HG02571 (cell line): Measurements from ENCODE around the gene SLC5A11.
"Not testable (repeated sequence)": the region's sequence is repeated elsewhere in the genome, so short reads cannot be mapped to it uniquely, and the experiment has no call there.

ENCODE experiments used
- ATAC-seq: cut with Tn5 transposase; IDR thresholded peaks from one replicate; pipeline ENCODE4 v1.9.1; 2021; ENCODE audit warnings: mild to moderate bottlenecking, moderate library complexity; ENCODE audit not compliant: unreplicated experiment

Gene SLC5A11

DNA sequence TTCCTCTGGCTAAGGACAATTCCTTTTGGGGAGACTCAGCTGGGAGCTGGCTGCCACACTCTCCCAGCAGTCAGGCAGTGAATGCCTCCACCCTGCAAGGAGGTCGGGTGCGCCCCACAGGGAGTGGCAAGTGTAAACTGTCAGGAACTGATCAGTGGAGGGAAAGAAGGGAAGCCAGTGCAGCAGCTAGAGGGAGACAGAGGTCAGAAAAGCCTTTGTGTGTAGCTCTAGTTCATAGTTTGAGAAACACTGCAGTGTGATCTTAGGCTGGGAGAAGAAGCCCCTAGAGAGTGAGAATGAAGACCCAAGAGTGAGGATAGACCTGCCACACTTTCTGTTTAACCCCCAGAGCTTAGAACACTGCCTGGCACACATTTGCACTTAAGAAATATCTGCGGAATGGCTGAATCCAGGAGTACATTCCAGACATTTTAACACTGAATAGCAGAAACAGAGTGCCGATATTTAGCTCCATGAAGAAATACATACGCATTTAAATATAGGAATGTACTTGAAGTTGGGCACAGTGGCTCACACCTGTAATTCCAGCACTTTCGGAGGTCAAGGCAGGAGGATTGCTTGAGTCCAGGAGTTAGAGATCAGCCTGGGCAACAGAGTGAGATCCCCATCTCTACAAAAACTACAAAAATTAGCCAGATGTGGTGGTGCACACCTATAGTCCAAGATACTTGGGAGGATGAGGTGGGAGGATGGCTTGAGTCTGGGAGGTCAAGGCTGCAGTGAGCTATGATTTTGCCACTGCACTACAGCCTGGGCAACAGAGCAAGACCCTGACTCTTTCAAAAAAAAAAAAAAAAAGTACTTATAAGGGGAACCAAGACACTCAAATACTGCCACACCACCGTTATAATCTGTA is 11.1 kb upstream of the SLC5A11 start:
- no peak for ATAC-seq

GRCh38 chr16:24836836-24837235 is 8.9 kb upstream of the SLC5A11 start:
- no peak for ATAC-seq

GRCh38 chr16:24837969-24838368 is 7.8 kb upstream of the SLC5A11 start:
- ATAC-seq: no peak

GRCh38 chr16:24838554-24839266 is 7.1 kb upstream of the SLC5A11 start:
- ATAC-seq: no peak

DNA sequence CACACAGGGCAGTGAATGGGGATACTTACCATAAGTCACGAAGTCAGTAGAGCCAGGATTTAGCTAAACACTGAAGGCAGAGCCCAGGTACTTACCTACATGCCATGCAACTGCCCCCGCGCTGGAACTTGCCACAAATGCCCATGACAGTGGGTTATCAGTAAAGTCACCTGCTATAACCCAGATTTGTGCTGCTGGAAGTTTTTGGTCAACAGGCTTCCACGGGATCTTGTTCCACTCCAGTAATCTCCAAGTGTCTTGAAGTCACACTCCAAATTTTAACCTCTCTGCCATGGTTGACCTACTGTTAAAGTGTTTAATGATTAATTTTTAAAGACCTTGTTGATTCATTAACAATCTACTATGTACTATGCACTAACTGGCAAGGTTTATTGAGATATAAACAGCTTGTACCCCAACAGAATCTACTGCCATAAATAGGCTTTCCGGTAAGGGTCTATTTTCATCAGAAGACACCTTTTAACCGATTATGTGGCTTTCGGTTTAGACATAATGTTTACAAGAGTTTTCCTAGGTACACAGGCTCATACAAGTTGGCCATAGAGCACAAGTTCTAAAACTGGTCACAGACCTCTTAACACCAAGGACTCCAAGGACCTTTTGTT is 6.3 kb upstream of the SLC5A11 start:
- no peak for ATAC-seq

DNA sequence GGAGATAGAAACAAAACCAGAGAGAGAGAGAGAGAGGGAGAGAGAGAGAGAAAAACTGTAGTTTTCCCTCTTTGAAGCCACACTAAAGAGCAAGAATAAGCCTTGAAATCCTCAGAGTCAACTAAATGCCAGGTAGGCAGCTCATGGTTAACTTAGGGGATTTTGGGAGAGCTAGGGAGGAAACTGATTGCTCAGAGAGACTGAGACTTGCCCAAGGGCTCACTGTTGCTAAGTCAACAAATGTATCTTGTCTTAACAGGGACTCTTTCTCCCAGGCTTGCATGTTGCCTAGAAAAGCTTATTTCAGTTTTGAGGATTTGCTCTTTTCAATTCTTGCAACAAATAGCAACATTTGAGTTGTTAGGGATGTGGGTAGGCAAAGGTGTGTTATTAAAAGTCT is 4.5 kb upstream of the SLC5A11 start:
- ATAC-seq: no peak

DNA sequence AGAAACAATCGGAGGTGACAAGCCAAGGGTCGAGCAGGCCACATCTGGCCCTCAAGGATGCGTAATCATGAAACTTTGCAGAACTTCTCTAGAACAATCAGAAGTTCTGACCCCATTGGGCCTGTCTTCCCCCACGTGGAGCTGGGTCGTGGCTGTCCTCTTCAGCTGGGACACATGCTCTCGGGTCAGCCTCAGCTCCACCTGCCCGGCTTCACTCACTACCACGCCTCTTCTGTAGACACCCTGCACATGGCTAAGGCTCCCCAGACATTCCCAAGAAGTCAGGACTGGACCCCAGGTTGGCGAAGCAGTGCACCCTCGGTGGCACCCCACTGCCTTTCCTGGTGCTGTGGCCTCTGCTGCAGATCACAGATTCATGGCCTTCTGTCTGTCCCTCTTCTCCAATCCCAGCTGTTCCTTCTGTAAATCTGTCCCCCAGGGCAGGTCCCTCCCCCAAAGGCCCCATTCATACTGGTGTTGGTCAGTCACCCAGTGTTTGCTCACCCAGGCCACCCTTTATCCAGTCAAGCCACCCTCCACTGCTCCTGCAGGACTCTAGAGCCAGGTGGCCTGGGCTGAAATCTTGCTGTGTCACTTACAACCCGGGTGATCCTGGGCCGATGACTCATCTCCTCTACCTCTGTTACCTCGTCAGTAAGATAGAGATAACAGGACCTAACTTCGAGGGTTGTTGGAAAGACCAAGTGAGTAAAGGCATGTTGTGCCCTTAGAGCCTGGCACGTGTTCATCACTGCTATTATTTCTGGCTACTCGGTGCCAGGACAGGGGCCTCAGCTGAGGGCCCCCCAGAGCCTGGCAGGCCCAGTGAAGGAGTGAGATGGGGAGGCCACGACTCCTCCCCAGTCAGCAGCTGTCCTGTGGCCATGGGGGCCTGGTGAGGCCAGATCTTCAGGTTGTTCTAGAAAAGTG is 1.4 kb upstream of the SLC5A11 start:
- no peak for ATAC-seq

GRCh38 chr16:24845031-24845365 is 765 bp upstream of the SLC5A11 start:
- not testable (repeated sequence) for ATAC-seq

GRCh38 chr16:24846548-24847357 is 990 bp downstream of the SLC5A11 start:
- no peak for ATAC-seq

GRCh38 chr16:24847358-24847664 is 1.5 kb downstream of the SLC5A11 start:
- no peak for ATAC-seq

GRCh38 chr16:24848065-24848464 is 2.3 kb downstream of the SLC5A11 start:
- no peak for ATAC-seq

DNA sequence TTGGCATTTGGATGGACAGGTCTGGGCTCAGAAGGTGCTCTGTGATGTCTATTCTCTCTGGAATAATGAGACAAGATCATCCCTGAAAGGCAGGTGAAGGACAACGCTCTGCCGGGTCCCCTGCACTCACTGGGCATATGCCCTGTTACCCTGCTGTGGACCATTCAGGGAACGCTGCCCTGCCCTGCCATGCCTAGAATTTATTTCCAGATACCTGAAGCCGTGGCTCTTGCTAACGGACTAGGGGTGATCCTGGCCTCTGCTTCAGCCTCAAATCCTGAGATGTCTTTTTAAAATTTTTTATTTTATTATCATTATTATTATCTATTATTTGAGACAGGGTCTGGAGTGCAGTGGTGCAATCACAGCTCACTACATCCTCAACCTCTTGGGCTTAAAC is 3.9 kb downstream of the SLC5A11 start:
- ATAC-seq: no peak

DNA sequence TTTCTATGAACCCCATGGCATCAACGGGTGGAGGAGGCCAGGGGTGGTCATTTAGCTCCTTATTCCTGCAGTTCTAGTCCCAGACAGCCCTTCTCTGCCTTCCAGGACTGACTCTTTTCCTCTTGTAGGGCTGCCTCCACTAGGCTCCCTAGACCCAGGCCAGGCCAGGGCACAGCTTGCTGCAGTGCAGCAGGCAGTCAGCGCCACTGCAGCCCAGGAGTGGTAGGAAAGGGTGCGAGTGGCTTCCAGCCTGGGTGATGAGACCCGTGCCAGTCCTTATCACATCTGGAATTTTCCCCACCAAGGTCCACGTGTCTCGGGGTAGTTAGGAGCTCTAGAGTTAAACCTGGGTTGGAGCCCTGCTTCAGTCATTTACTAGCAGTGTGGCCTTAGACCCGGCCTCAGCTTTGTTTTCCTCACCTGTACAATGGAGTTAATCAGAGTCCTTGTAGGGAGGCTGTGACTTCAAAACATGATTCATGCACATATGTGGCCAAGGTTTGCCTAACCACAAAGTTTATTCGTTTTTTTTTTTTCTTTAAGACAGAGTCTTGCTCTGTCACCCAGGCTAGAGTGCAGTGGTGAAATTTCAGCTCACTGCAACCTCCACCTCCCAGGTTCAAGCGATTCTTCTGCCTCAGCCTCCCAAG is 4.7 kb downstream of the SLC5A11 start:
- ATAC-seq: no peak

- no peak for ATAC-seq
These were observed 5.9 kb downstream of the SLC5A11 start for GRCh38 chr16:24851700-24852099.

- ATAC-seq: no peak
These were observed 6.5 kb downstream of the SLC5A11 start for GRCh38 chr16:24852281-24852721.

GRCh38 chr16:24853169-24853824 is 7.5 kb downstream of the SLC5A11 start:
- no peak for ATAC-seq

- no peak for ATAC-seq
These were observed 8.1 kb downstream of the SLC5A11 start for GRCh38 chr16:24853830-24854229.

GRCh38 chr16:24854607-24855171 is 8.9 kb downstream of the SLC5A11 start:
- no peak for ATAC-seq

DNA sequence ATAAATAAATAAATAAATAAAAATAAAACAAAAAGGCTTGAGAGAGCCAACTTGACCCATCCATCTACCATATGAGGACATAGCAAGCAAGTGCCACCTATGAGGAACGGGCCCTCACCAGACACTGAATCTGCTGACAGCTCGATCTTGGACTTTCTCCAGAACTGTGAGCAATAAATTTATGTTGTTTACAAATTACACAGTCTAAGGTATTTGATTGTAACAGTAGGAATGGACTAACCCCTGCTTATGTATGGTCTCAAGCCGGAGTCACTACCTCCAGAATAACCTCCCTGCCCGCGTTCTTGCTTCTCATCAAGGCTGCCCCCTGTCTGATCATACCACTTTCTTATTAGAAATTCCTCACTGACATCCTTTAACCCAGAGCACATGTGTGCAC is 9.9 kb downstream of the SLC5A11 start:
- ATAC-seq: no peak
